Measurements from ENCODE around the gene C11orf54.
"Not testable (repeated sequence)": the region's sequence is repeated elsewhere in the genome, so short reads cannot be mapped to it uniquely, and the experiment has no call there.

Gene C11orf54

GRCh38 chr11:93774560-93774959, 33.1 kb downstream of the C11orf54 start:
- H3K4me1 ChIP-seq (ENCODE audit: control insufficient read depth, insufficient read depth, low read length); H3K4me3 ChIP-seq (ENCODE audit: low read depth, low read length); H3K36me3 ChIP-seq (ENCODE audit: control insufficient read depth, insufficient read depth, low read length); H3K9me3 ChIP-seq (ENCODE audit: control insufficient read depth, insufficient read depth, low read length); H3K9ac ChIP-seq (ENCODE audit: low read depth, low read length); H3K27me3 ChIP-seq (ENCODE audit: control insufficient read depth, insufficient read depth, low read length): not testable (repeated sequence)

- Histone ChIP-seq H3K4me1 (ENCODE audit: control insufficient read depth, insufficient read depth, low read length) (no peaks in the 10 kb centered on the region), H3K9me3 (ENCODE audit: control insufficient read depth, insufficient read depth, low read length) (no peaks in the 10 kb centered on the region), H3K27me3 (ENCODE audit: control insufficient read depth, insufficient read depth, low read length) (no peaks in the 10 kb centered on the region), H3K9ac (ENCODE audit: low read depth, low read length) (no peak overlapping the region), H3K4me3 (ENCODE audit: low read depth, low read length) (no peak overlapping the region), H3K36me3 (ENCODE audit: control insufficient read depth, insufficient read depth, low read length) (no peaks in the 10 kb centered on the region)
These were observed 33.8 kb downstream of the C11orf54 start for GRCh38 chr11:93775289-93775688.

GRCh38 chr11:93783362-93783761, 41.9 kb downstream of the C11orf54 start:
- no peak overlapping the region for H3K9ac ChIP-seq (ENCODE audit: low read depth, low read length)
- H3K27me3 ChIP-seq (ENCODE audit: control insufficient read depth, insufficient read depth, low read length) = no peaks in the 10 kb centered on the region
- H3K4me1 ChIP-seq (ENCODE audit: control insufficient read depth, insufficient read depth, low read length) = peaks cover 2% of the 10 kb centered on the region
- no peaks in the 10 kb centered on the region for H3K9me3 ChIP-seq (ENCODE audit: control insufficient read depth, insufficient read depth, low read length)
- no peaks in the 10 kb centered on the region for H3K36me3 ChIP-seq (ENCODE audit: control insufficient read depth, insufficient read depth, low read length)
- peak overlapping the region; percentile 93 for H3K4me3 ChIP-seq (ENCODE audit: low read depth, low read length)

GRCh38 chr11:93783765-93784144, 42.3 kb downstream of the C11orf54 start:
- no peaks in the 10 kb centered on the region for H3K27me3 ChIP-seq (ENCODE audit: control insufficient read depth, insufficient read depth, low read length)
- peaks cover 2% of the 10 kb centered on the region for H3K4me1 ChIP-seq (ENCODE audit: control insufficient read depth, insufficient read depth, low read length)
- H3K36me3 ChIP-seq (ENCODE audit: control insufficient read depth, insufficient read depth, low read length) = peaks cover under 1% of the 10 kb centered on the region
- peak overlapping the region; percentile 93 for H3K4me3 ChIP-seq (ENCODE audit: low read depth, low read length)
- peak overlapping the region; percentile 66 for H3K9ac ChIP-seq (ENCODE audit: low read depth, low read length)
- H3K9me3 ChIP-seq (ENCODE audit: control insufficient read depth, insufficient read depth, low read length) = no peaks in the 10 kb centered on the region

GRCh38 chr11:93784145-93784934, 42.9 kb downstream of the C11orf54 start, which contains the start of gene MED17:
Gene MED17, plus strand, starts transcription at chr11:93784282. Its CDS starts 232 bp downstream, at chr11:93784514.
- Histone ChIP-seq H3K9me3 (ENCODE audit: control insufficient read depth, insufficient read depth, low read length) (no peaks in the 10 kb centered on the region), H3K4me1 (ENCODE audit: control insufficient read depth, insufficient read depth, low read length) (peaks cover 2% of the 10 kb centered on the region), H3K4me3 (ENCODE audit: low read depth, low read length) (peak within 1 kb of the TSS; percentile 93), H3K36me3 (ENCODE audit: control insufficient read depth, insufficient read depth, low read length) (peaks cover 5% of the 10 kb centered on the region), H3K9ac (ENCODE audit: low read depth, low read length) (peak within 1 kb of the TSS; percentile 97), H3K27me3 (ENCODE audit: control insufficient read depth, insufficient read depth, low read length) (no peaks in the 10 kb centered on the region)

GRCh38 chr11:93784935-93785360, 43.5 kb downstream of the C11orf54 start:
- H3K9me3 ChIP-seq (ENCODE audit: control insufficient read depth, insufficient read depth, low read length) = no peaks in the 10 kb centered on the region
- H3K4me3 ChIP-seq (ENCODE audit: low read depth, low read length) = peak overlapping the region; percentile 93
- no peaks in the 10 kb centered on the region for H3K27me3 ChIP-seq (ENCODE audit: control insufficient read depth, insufficient read depth, low read length)
- H3K36me3 ChIP-seq (ENCODE audit: control insufficient read depth, insufficient read depth, low read length) = peaks cover 5% of the 10 kb centered on the region
- peak overlapping the region; percentile 97 for H3K9ac ChIP-seq (ENCODE audit: low read depth, low read length)
- peaks cover 2% of the 10 kb centered on the region for H3K4me1 ChIP-seq (ENCODE audit: control insufficient read depth, insufficient read depth, low read length)

- Histone ChIP-seq H3K27me3 (ENCODE audit: control insufficient read depth, insufficient read depth, low read length) (no peaks in the 10 kb centered on the region), H3K4me3 (ENCODE audit: low read depth, low read length) (no peak overlapping the region), H3K36me3 (ENCODE audit: control insufficient read depth, insufficient read depth, low read length) (peaks cover 35% of the 10 kb centered on the region), H3K4me1 (ENCODE audit: control insufficient read depth, insufficient read depth, low read length) (no peaks in the 10 kb centered on the region), H3K9me3 (ENCODE audit: control insufficient read depth, insufficient read depth, low read length) (no peaks in the 10 kb centered on the region), H3K9ac (ENCODE audit: low read depth, low read length) (no peak overlapping the region)
These were observed 50.0 kb downstream of the C11orf54 start for GRCh38 chr11:93791493-93791892.

GRCh38 chr11:93796441-93797231, 55.2 kb downstream of the C11orf54 start:
- Histone ChIP-seq H3K9ac (ENCODE audit: low read depth, low read length) (no peak overlapping the region), H3K36me3 (ENCODE audit: control insufficient read depth, insufficient read depth, low read length) (peaks cover 34% of the 10 kb centered on the region)

GRCh38 chr11:93801366-93801765, 59.9 kb downstream of the C11orf54 start:
- no peaks in the 10 kb centered on the region for H3K27me3 ChIP-seq (ENCODE audit: control insufficient read depth, insufficient read depth, low read length)
- H3K9me3 ChIP-seq (ENCODE audit: control insufficient read depth, insufficient read depth, low read length) = no peaks in the 10 kb centered on the region
- no peak overlapping the region for H3K9ac ChIP-seq (ENCODE audit: low read depth, low read length)
- H3K4me1 ChIP-seq (ENCODE audit: control insufficient read depth, insufficient read depth, low read length) = no peaks in the 10 kb centered on the region
- no peak overlapping the region for H3K4me3 ChIP-seq (ENCODE audit: low read depth, low read length)
- H3K36me3 ChIP-seq (ENCODE audit: control insufficient read depth, insufficient read depth, low read length) = peaks cover 16% of the 10 kb centered on the region

More at GRCh38 chr11:93796441-93797231, 55.2 kb downstream of the C11orf54 start:
- Histone ChIP-seq H3K4me1 (ENCODE audit: control insufficient read depth, insufficient read depth, low read length) (no peaks in the 10 kb centered on the region), H3K9me3 (ENCODE audit: control insufficient read depth, insufficient read depth, low read length) (no peaks in the 10 kb centered on the region), H3K27me3 (ENCODE audit: control insufficient read depth, insufficient read depth, low read length) (no peaks in the 10 kb centered on the region), H3K4me3 (ENCODE audit: low read depth, low read length) (no peak overlapping the region)

- Histone ChIP-seq H3K27me3 (ENCODE audit: control insufficient read depth, insufficient read depth, low read length) (no peaks in the 10 kb centered on the region), H3K9ac (ENCODE audit: low read depth, low read length) (no peak overlapping the region), H3K9me3 (ENCODE audit: control insufficient read depth, insufficient read depth, low read length) (no peaks in the 10 kb centered on the region), H3K4me3 (ENCODE audit: low read depth, low read length) (no peak overlapping the region), H3K36me3 (ENCODE audit: control insufficient read depth, insufficient read depth, low read length) (peaks cover 15% of the 10 kb centered on the region), H3K4me1 (ENCODE audit: control insufficient read depth, insufficient read depth, low read length) (no peaks in the 10 kb centered on the region)
These were observed 63.4 kb downstream of the C11orf54 start for GRCh38 chr11:93804879-93805278.

GRCh38 chr11:93807980-93808379, 66.5 kb downstream of the C11orf54 start:
- H3K4me1 ChIP-seq (ENCODE audit: control insufficient read depth, insufficient read depth, low read length) = no peaks in the 10 kb centered on the region
- H3K36me3 ChIP-seq (ENCODE audit: control insufficient read depth, insufficient read depth, low read length) = peaks cover 23% of the 10 kb centered on the region
- no peaks in the 10 kb centered on the region for H3K27me3 ChIP-seq (ENCODE audit: control insufficient read depth, insufficient read depth, low read length)
- no peak overlapping the region for H3K9ac ChIP-seq (ENCODE audit: low read depth, low read length)
- no peaks in the 10 kb centered on the region for H3K9me3 ChIP-seq (ENCODE audit: control insufficient read depth, insufficient read depth, low read length)
- H3K4me3 ChIP-seq (ENCODE audit: low read depth, low read length) = no peak overlapping the region

GRCh38 chr11:93813974-93814373, 72.5 kb downstream of the C11orf54 start:
- H3K4me3 ChIP-seq (ENCODE audit: low read depth, low read length) = no peak overlapping the region
- no peak overlapping the region for H3K9ac ChIP-seq (ENCODE audit: low read depth, low read length)
- no peaks in the 10 kb centered on the region for H3K9me3 ChIP-seq (ENCODE audit: control insufficient read depth, insufficient read depth, low read length)
- no peaks in the 10 kb centered on the region for H3K4me1 ChIP-seq (ENCODE audit: control insufficient read depth, insufficient read depth, low read length)
- peaks cover 14% of the 10 kb centered on the region for H3K36me3 ChIP-seq (ENCODE audit: control insufficient read depth, insufficient read depth, low read length)
- H3K27me3 ChIP-seq (ENCODE audit: control insufficient read depth, insufficient read depth, low read length) = no peaks in the 10 kb centered on the region

Data from iPS-15b (cell line).